Stimulated activated CD8-positive, alpha-beta memory T cell treated with anti-CD3 and anti-CD28 coated beads, Interleukin-4, amount 100 ng/mL, for 48 hours (primary cell): ENCODE measurements around the gene LTBP3.
A peak's percentile ranks its signal among the peaks of the same experiment; 100 is the strongest.

Experiments used
- DNase-seq: peaks from one replicate; pipeline ENCODE4 v3.0.0-alpha.2; 2020

LTBP3 gene

DNA sequence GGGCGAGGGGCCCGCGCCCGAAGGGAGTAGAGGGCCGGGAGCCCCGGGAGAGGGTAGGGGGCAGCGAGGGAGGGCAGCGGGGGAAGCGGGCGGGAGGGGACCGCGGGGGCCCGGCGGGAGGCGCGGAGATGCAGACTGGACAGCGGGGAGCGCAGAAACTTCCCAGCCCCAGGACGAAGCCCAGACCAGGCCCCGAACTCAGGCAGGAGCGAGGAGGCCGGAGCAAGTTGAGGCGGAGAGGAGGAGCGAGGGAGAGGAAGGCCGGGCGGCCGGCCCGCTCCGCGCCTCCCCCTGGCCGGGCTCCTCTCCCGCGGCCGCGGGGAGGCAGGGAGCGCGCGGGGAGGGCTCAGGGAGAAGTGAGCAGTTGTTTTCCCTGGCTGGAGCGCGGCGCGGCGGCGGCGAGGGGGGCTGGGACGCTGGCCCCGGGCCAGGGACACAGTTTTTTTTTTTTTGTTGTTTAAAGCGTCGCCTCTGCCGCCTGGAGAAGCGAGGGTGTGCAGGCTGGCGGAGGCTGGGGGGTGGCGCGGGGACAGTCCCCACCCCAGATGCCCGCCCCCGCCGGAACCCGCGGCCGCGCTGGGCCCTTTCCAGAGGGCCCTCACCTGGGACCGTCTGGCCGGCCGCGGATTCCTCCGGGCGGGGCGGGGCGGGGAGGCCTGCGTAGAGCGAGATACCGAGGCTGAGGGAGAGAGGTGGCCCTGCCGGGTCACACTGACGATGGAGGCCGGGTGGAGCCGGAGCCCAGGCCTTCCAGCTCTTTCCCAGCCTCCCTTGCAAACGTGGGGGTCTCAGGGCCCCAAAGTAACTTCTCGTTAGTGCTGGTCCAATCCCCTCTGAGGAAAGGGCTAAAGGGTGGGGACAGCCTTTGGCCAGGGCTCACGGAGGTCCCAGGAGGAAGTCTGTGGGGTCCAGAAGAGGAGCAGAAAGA is at the start of gene LTBP3:
LTBP3 (minus strand) TSS at position 358 of the 928 bp plus-strand sequence. CDS start 400 bp downstream, outside the sequence.
- DNase-seq, result no peak

- DNase-seq, result peak; percentile 45
Measured at GRCh38 chr11:65606876-65607613, 48.9 kb upstream of the LTBP3 start.

GRCh38 chr11:65604258-65604657 is 46.1 kb upstream of the LTBP3 start:
- no peak for DNase-seq

GRCh38 chr11:65599955-65600246 is 41.7 kb upstream of the LTBP3 start:
- no peak for DNase-seq

DNA sequence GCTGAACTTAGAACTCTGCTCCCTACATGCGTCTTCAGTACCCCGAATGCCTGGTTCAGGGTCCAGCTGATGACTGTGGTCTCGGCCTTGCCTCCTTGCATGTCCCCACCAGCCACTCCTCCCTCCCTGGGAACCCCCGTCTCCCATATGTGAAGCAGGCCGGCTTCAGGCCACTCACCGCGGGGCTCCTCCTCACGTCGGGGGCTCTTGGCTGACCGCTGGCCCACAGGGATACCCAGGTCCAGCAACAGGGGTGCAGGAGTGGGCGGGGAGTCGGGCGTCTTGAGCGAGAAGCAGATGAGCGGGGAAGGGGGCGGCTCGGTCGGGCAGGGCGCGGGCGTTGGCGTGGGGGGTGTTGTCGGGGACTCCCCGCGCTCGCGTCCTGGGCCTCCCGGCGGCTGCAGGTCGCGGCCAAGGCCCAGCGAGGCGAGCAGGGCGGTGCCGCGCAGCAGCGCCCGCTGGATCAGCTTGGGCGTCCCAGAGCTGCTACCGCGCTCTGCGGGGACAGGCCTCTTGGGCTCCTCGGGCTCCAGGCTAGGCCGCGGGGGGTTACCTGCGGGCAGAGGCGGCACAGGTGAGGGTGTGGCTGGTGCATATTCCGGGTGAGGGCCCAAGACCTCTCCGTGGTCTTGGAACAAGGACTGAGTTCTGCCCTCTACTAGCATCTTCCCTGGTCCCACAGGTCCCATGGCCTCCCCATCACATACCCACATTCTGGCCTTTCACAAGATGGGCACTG is 41.2 kb upstream of the LTBP3 start:
- no peak for DNase-seq

GRCh38 chr11:65598258-65598699 is 40.1 kb upstream of the LTBP3 start:
- no peak for DNase-seq

DNA sequence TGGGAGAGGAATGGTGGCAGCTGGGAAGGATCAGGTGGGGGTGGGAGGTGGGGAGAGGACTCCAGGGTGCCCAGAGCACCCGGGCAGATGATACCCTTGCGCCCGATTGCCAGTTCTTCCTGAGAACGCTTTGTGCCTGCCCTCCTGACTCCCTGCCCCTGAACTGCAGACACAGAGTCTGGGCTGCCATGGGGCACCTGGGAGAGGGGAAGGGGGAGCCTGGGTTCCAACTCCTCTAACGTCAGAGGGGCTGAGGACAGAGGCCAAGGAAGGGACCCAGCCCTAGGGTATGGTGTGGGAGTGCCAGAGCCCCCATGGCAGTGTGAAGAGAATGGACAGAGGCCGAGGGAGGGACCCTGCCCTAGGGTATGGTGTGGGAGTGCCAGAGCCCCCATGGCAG is 38.4 kb upstream of the LTBP3 start:
- no peak for DNase-seq

GRCh38 chr11:65595543-65596281 is 37.6 kb upstream of the LTBP3 start, which contains the start of gene KCNK7:
TSS of gene KCNK7 (minus strand) at chr11:65595800. CDS start at chr11:65595772, 28 bp downstream.
- DNase-seq, result no peak

- no peak for DNase-seq
Measured at GRCh38 chr11:65595131-65595530, 37.0 kb upstream of the LTBP3 start.

DNA sequence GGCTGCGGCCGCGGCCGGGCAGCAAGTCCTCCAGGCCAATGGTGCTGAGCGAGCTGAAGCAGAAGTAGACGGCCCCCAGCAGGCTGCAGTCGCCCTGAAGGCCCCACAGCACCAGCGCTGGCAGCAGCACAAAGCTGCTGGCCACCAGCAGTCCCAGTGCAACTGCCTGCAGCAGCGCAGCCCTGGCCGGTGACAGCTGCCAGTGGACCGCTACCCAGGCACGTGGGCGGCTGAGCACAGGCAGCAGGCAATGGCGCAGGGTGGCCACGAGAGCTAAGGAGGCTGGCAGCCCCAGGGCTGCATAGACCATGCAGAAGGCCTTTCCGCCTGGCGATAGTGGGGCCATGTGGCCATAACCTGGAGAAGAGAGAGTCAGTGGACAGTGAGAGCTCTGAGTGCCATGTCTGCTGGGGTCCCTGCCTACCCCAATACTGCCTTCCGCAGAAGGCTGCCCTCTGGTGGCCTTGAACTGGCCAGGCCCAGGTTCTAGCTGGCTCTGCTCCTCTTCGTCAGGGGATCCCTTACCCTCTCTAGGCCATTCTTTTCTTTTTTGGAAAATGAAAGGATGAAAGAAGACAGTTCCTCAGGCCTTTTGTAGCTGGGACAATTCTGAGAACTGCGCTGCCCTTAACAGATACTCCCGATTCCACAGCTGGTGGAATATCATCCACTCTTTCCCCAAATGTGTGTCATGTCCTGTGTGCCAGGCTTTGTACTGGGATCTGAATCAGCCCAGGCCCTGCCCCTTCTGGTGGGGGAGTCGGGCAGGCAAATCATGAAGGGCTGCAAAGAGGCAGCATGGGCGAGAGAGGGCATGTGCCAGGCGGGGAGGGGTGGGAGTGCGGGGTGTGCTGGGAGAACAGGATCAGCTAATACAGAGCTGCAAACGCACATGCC is 35.6 kb upstream of the LTBP3 start:
- peak; percentile 74 for DNase-seq

- no peak for DNase-seq
Measured at GRCh38 chr11:65592858-65593517, 34.8 kb upstream of the LTBP3 start.

- no peak for DNase-seq
Measured at GRCh38 chr11:65591939-65592857, 34.0 kb upstream of the LTBP3 start.

GRCh38 chr11:65590240-65590738 is 32.1 kb upstream of the LTBP3 start:
- no peak for DNase-seq

DNA sequence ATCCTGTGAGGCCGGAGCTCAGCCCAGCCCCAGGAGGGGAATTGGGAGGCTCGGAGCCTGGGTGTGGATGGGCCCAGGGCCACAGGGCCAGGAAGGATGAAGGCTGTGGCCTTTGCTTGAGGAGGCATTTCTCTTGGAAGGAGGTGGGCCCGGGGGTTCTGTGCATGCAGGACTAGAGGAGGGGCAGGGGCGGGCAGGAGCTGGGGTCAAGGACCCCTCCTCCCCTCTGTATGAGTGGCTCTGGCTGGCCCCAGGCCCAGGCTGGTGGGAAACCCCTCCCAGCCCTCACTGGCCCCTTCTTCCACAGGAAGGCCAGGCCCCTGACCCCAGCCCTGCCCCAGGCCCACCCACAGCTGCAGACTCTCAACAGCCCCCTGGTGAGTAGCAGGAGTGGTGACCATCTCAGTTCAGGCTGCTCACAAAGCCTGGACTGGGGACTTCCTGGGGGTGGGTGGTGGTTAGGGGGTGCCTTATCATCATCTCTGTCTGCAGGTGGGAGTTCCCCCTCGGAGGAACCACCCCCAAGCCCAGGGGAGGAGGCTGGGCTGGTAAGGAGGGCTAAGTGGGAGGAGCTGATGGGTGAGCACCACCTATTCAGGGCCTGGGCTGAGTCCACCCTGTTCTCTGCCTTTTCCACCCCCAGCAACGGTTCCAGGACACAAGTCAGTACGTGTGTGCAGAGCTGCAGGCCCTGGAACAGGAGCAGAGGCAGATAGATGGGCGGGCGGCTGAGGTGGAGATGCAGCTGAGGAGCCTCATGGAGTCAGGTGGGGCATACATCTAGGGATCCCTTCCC is 31.5 kb upstream of the LTBP3 start:
- DNase-seq, result peak; percentile 71

DNA sequence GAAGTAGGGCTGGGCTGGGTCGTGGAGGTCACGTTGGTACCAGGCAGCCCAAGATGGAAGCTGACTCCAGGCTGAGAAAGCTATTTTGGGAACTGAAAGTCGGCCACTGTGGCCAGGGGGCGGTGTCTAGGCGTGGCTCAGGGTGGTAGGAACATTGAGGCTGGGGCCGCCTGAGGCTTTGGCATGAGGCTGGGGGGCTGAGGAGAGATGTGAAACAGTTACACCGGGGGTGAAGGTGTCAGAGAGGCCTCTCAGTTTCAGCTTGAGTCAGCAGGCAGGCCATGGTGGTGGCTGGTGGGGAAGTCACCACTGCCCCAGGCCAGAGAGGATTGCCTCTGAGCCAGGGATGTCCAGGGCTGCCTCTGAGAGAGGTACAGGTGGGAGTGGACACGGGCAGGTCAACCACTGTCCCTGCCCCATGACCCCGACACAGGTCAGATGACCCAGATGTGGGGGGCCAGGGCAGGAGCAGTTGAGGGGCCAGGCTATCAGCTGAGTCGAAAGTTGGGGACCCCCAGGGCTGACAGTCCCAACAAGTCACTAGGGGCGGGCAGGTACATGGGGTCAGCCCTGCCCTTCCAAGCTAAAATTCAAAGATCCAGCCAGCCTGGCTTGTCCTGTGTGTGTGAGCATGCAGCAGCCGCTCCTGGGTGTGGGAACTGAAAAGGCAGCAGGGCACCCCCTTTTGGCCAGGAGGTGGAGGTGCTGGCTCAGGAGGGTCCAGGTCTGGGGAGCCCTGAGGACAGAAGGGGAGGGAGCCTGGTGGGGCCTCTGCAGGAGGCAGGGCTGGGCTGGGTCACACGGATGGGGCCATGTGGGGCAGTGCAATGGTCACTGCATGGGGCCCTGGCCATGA is 30.3 kb upstream of the LTBP3 start:
- peak; percentile 87 for DNase-seq

DNA sequence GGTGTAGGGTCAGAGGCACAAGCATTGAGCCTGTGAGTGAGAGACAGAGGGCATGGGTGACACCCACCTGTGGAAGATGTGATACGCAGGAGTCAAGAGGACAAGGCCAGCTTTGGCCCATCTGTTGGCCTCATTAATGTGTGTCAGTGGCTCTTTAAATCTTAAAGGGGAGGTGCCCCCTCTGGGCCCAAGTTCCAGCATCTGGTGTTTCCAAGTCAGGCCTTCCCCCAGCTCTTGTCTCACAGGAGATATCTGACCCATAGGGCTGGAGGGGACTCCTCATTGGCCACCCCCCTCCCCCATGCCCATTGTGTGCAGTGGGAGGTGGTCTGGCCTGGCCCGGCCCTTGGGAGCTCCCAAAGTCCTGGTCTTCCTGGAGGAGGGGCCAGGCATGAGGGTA is 28.5 kb upstream of the LTBP3 start:
- no peak for DNase-seq

GRCh38 chr11:65586247-65586630 is 28.1 kb upstream of the LTBP3 start:
- DNase-seq, result no peak
